ENCODE measurements around the gene PAM16.
A peak's percentile ranks its signal among the peaks of the same experiment; 100 is the strongest.

The PAM16 gene

DNA sequence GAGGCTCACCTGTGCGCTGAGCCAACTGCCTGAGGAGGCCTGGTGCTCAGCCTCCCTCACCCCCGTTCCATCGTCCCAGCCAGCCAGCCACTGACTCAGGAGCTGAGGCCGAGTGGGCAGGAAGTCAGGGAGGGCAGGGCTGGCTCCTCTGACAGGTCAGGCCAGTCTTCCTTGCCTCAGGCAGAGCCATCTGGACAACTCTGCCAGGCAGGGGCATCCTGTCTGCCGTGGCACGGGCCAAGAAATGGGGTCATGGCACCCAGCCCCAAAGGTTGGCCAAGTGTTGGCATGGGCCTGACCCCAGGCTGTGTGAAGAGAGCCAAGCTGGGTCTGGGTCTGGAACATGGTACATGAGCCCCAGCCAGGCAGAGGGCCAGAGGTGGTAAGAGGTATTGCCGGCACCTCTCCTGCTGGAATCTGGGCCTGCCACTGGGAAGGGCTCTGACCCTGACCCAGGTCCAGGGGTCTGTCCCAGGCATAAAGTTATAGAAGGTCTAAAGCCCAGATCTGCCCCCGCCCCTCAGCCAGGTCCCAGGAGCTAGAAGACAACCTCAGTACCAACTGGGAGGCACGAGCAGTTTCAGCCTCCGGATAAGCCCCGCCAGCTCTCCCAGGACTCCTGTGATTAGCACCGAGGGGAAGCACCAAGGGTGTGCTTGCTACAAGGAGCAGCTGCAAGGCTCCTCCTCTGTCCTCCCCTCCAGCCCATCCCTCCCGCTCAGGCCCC, 18.0 kb upstream of the PAM16 start:
- TF ChIP-seq CTCF (conservative IDR thresholded peaks at IDR 0.05; ENCODE audit: control insufficient read depth, insufficient read depth, low read depth, low read length), result no peak
- peak; percentile 48 for DNase-seq (ENCODE audit: low read depth)
- no peak overlapping the region for H3K4me3 ChIP-seq (ENCODE audit: control insufficient read depth, low read depth, low read length)

DNA sequence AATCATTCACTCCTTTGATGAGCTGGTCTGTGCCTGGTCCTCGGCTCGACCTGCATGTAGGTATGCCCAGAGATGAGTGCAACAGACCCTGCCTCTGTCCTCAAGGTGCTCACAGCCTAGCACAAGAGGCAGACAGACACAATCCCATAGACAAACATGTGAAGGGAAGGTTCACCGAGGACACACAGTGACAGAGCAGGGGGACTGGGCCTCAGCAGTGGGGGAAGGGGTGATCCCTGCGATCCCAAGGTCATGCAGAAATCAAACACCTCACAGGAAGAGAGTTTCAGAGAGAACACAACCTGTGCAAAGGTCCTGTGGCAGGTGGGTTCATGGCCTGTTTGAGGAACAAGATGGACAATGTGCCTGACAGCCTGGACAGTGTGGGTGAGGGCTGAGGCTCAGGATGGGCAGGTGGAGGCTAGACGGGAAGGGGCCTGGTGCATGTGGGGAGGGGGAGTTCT, 16.3 kb upstream of the PAM16 start:
- H3K4me3 ChIP-seq (ENCODE audit: control insufficient read depth, low read depth, low read length), result no peak overlapping the region
- no peak for DNase-seq (ENCODE audit: low read depth)
- no peak for TF ChIP-seq CTCF (conservative IDR thresholded peaks at IDR 0.05; ENCODE audit: control insufficient read depth, insufficient read depth, low read depth, low read length)

- H3K4me3 ChIP-seq (ENCODE audit: control insufficient read depth, low read depth, low read length), result no peak overlapping the region
- DNase-seq (ENCODE audit: low read depth), result no peak
- TF ChIP-seq CTCF (conservative IDR thresholded peaks at IDR 0.05; ENCODE audit: control insufficient read depth, insufficient read depth, low read depth, low read length), result no peak
Observed at GRCh38 chr16:4366016-4366415, 14.9 kb upstream of the PAM16 start.

DNA sequence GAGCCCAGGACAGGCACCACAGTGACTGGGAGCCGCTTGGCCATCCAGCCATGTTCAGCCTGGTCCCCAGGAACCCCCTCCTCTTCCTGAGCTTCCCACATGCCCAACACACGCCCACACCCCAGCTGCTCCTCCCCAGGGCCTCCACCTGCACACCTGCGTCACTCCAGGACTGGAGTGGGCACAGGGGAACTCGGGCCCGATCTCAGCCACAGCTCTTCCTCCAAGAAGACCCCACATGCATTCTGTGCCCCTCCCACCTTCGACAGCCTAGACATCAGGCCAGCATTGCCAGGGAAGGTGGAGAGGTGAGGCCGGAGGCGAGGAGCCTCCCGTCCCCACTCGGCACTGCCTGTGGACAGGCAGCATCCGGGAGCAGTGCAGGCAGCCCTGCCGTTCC, 14.5 kb upstream of the PAM16 start:
- no peak overlapping the region for H3K4me3 ChIP-seq (ENCODE audit: control insufficient read depth, low read depth, low read length)
- DNase-seq (ENCODE audit: low read depth), result no peak

GRCh38 chr16:4365014-4365406, 13.9 kb upstream of the PAM16 start:
- H3K4me3 ChIP-seq (ENCODE audit: control insufficient read depth, low read depth, low read length), result no peak overlapping the region
- no peak for DNase-seq (ENCODE audit: low read depth)
- no peak for TF ChIP-seq CTCF (conservative IDR thresholded peaks at IDR 0.05; ENCODE audit: control insufficient read depth, insufficient read depth, low read depth, low read length)

More for the DNA sequence above, 14.5 kb upstream of the PAM16 start:
- TF ChIP-seq CTCF (conservative IDR thresholded peaks at IDR 0.05; ENCODE audit: control insufficient read depth, insufficient read depth, low read depth, low read length), result no peak

DNA sequence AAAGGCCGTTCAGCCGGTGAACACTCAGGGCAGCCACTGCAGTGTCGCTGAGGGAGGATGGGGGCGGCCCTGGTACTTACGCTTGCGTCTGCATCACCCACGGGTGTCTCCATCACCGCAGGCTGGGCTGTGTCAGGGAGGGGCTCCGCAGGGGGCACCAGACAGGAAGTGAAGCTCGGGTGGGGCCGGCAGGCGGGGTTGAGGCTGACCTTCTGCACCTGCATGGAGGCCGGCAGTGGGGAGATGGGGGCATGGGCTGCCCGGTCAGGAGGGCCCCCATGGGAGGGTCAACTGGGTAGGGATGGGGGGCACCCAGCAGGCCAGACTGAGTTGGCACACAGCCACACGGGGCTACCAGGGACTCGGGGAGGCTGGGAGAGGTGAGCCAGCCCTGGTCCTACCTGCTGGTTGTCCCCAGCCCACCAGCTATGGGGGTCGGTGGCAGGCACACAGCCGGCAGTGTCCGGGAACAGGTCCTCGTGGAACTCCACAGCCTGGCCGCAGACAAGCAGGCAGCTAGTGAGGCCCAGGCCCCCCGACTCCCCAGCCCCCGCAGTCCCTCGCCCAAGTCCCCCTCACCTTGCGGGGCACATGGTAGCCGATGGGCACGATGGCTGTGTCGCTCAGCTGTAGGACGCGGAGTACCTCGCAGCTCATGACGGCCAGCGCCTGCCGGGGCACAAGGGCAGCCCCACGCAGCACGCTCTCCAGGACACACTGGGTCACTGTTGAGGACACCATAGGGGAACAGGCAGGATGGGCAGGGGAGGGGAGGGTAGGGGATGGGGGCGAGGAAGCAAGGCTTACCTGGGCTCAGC, 13.3 kb upstream of the PAM16 start:
- no peak overlapping the region for H3K4me3 ChIP-seq (ENCODE audit: control insufficient read depth, low read depth, low read length)
- no peak for DNase-seq (ENCODE audit: low read depth)
- TF ChIP-seq CTCF (conservative IDR thresholded peaks at IDR 0.05; ENCODE audit: control insufficient read depth, insufficient read depth, low read depth, low read length), result no peak

Measured in fibroblast of mammary gland (primary cell).